Fibroblast of lung (primary cell): ENCODE results near the gene OR7C1.
"Not testable (repeated sequence)": the region's sequence is repeated elsewhere in the genome, so short reads cannot be mapped to it uniquely, and the experiment has no call there.

Source experiments
- CTCF ChIP-seq, 2 donors: IDR thresholded peaks in 1 of 2; conservative IDR thresholded peaks in 1 of 2; 1 replicate in 1 of 2; 2 replicates in 1 of 2; pipeline ENCODE4 v1.5.1; 2011 to 2012; ENCODE audit warnings: low read length in 2 of 2, control low read depth in 1 of 2, inconsistent platforms in 1 of 2, low read depth in 1 of 2, mild to moderate bottlenecking in 1 of 2
- EZH2 ChIP-seq: IDR thresholded peaks from 2 replicates; pipeline ENCODE4 v1.5.1; 2012; ENCODE audit warnings: low read length, control low read depth, mild to moderate bottlenecking; ENCODE audit errors: missing control alignments

GRCh38 chr19:14765841-14766240, 69.1 kb downstream of the OR7C1 start:
- not testable (repeated sequence) for TF ChIP-seq CTCF (conservative IDR thresholded peaks at IDR 0.05 in 1 of 2, IDR thresholded peaks at IDR 0.05 in 1 of 2; ENCODE audit: low read depth in 1 of 2, low read length in 2 of 2); EZH2
